Fibroblast of mammary gland (primary cell): Measurements from ENCODE around the gene BCAR3.
"Not testable (repeated sequence)": the region's sequence is repeated elsewhere in the genome, so short reads cannot be mapped to it uniquely, and the experiment has no call there.

Source experiments
- DNase-seq: peaks from one replicate; pipeline ENCODE4 v3.0.0-alpha.2; 2010; ENCODE audit warnings: low read depth
- H3K4me3 ChIP-seq: 2 replicates; pipeline ENCODE4 v1.5.1; 2011; ENCODE audit warnings: low read depth, mild to moderate bottlenecking, low read length, moderate library complexity; ENCODE audit not compliant: control insufficient read depth
- TF ChIP-seq, protein P1 (sequence below): conservative IDR thresholded peaks from 2 replicates; pipeline ENCODE4 v1.5.1; 2011; ENCODE audit warnings: low read depth, low read length, inconsistent platforms; ENCODE audit not compliant: control insufficient read depth, insufficient read depth

BCAR3 gene

DNA sequence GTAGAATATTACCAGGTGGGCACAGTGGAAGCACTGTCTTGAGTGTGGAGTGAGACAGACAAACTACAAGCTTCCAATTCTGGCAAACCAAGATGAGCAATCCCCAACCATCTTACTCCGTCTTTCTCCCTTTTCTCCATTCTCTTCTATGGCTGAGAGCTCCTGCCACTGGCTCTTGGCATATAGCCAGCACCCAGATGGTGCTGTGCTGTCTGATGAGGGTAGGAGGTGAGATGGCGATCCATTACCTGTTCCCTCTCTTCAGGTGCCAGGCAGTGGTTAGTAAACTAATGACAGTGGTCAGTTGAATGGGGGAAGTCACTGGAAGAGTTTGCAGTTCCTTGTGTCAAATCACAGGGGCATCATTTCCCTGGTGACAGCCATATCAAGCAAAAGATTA, 125.3 kb downstream of the BCAR3 start:
- TF ChIP-seq, protein P1, sequence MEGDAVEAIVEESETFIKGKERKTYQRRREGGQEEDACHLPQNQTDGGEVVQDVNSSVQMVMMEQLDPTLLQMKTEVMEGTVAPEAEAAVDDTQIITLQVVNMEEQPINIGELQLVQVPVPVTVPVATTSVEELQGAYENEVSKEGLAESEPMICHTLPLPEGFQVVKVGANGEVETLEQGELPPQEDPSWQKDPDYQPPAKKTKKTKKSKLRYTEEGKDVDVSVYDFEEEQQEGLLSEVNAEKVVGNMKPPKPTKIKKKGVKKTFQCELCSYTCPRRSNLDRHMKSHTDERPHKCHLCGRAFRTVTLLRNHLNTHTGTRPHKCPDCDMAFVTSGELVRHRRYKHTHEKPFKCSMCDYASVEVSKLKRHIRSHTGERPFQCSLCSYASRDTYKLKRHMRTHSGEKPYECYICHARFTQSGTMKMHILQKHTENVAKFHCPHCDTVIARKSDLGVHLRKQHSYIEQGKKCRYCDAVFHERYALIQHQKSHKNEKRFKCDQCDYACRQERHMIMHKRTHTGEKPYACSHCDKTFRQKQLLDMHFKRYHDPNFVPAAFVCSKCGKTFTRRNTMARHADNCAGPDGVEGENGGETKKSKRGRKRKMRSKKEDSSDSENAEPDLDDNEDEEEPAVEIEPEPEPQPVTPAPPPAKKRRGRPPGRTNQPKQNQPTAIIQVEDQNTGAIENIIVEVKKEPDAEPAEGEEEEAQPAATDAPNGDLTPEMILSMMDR, result no peak
- no peak overlapping the region for H3K4me3 ChIP-seq
- DNase-seq, result no peak

GRCh38 chr1:93554883-93555872, 126.5 kb downstream of the BCAR3 start:
- no peak overlapping the region for H3K4me3 ChIP-seq
- no peak for DNase-seq
- TF ChIP-seq, protein P1, result no peak

DNA sequence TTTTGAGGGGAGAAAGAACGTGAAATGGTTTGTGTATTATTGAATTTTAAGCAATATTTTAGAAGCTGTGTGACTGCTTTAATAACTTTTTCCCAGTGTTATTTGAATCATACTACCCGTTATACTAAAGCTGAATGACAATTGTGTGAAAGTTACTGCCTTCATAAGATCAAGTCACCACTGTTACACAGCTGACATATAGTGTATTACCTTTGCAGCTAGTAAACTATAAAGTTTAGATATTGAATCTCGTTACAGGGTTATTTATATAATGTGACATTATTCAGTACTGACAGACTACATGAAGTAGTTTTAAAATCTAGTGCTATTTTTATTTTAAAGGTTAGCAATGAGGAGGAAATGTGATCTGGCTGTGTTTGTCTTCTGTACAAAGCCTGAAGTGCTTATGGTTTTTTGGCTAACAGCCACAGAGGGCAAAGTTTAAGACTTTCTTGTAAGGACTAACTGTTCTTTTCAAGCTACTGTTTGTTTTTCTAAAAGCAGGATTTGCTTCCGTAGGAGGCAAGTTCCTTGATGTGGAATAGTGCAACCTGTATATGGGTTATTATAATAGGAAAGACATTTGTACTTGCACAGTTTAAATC, 127.6 kb downstream of the BCAR3 start:
- not testable (repeated sequence) for H3K4me3 ChIP-seq
- DNase-seq, result peak; percentile 75

GRCh38 chr1:93552741-93553455, 128.7 kb downstream of the BCAR3 start:
- TF ChIP-seq, protein P1, result no peak
- H3K4me3 ChIP-seq, result no peak overlapping the region
- DNase-seq, result peak; percentile 59

DNA sequence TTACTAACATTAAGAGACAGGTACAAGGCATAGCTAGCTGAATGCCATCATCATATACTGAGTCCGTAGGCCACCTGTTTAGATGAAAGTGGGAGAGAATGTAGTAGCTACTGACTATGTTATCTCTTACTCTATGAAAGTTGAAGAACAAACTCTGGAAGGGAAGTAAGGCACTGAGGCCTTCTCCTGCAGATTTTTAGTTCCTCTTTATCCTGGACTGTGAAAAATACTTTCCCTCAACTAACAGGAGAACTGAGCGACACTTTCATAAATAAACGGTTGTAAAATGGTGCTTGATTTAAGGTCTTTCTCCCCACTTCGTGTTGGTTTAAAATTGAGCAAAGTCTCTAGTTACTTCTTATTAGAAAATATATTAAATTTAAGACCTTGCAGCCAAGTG, 131.8 kb downstream of the BCAR3 start:
- no peak overlapping the region for H3K4me3 ChIP-seq
- DNase-seq, result no peak
- TF ChIP-seq, protein P1, result no peak

DNA sequence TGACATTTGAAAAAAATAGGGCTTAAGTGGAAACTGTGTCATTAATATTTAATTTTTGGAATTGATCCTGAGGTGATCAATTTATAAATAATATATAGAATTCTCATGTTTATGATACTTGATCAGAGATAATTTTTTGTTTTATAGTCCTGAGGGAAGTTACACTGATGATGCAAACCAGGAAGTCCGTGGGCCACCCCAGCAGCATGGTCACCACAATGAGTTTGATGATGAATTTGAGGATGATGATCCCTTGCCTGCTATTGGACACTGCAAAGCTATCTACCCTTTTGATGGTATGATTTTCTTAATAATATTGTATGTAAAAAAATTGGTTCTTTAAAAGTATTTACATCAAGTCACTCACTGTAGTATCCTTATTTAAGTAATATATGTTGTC, 132.5 kb downstream of the BCAR3 start:
- no peak for DNase-seq
- TF ChIP-seq, protein P1, result no peak

More for the DNA sequence above, 132.5 kb downstream of the BCAR3 start:
- no peak overlapping the region for H3K4me3 ChIP-seq
